Transverse colon (tissue), 3 donors: ENCODE measurements around the gene PRKCA.

Experiments used
- CTCF ChIP-seq, 5 experiments: fragments of 200-600 bp in 3 of 5; fragments of 450-650 bp in 2 of 5; sonication (generic) in 3 of 5; IDR thresholded peaks; 1 replicate in 2 of 5; 2 replicates in 3 of 5; pipeline ENCODE4 v1.5.1; 2016 to 2017; ENCODE audit warnings: antibody characterized with exemption in 5 of 5, inconsistent platforms in 3 of 5, mild to moderate bottlenecking in 2 of 5, moderate library complexity in 1 of 5
- POLR2A ChIP-seq: fragments of 450-650 bp; IDR thresholded peaks from one replicate; pipeline ENCODE4 v1.6.1; 2016; ENCODE audit warnings: antibody characterized with exemption, mild to moderate bottlenecking, moderate library complexity

GRCh38 chr17:66690166-66690565 lies 387.8 kb downstream of the PRKCA start:
- TF ChIP-seq CTCF (IDR thresholded peaks at IDR 0.05) (no peak), POLR2A (no peak)
